HCT116 (cell line): ENCODE results near the gene FAM171A1.

Experiments
- EGR1 ChIP-seq: IDR thresholded peaks from 2 replicates; pipeline ENCODE4 v1.6.1; 2012; ENCODE audit warnings: low read depth
- EZH2 ChIP-seq: fragments of 200-600 bp; sonication (generic); IDR thresholded peaks from 2 replicates; pipeline ENCODE4 v1.6.1; 2017; ENCODE audit warnings: antibody characterized with exemption, mixed run types
- EZH2phosphoT487 ChIP-seq: fragments of 200-600 bp; IDR thresholded peaks from 2 replicates; pipeline ENCODE4 v1.6.1; 2018; ENCODE audit warnings: antibody characterized with exemption, borderline replicate concordance
- JUND ChIP-seq: IDR thresholded peaks from 2 replicates; pipeline ENCODE4 v1.6.1; 2012
- POLR2A ChIP-seq: IDR thresholded peaks from 2 replicates; pipeline ENCODE4 v1.7.0; 2011; ENCODE audit warnings: borderline replicate concordance; ENCODE audit not compliant: insufficient read depth, insufficient read length; ENCODE audit errors: extremely low read depth
- POLR2AphosphoS5 ChIP-seq: IDR thresholded peaks from 2 replicates; pipeline ENCODE4 v1.6.1; 2011; ENCODE audit warnings: mild to moderate bottlenecking, low read depth, low read length, moderate library complexity
- RAD21 ChIP-seq: IDR thresholded peaks from 2 replicates; pipeline ENCODE4 v1.6.1; 2012; ENCODE audit warnings: low read depth, mild to moderate bottlenecking
- SRF ChIP-seq: IDR thresholded peaks from 2 replicates; pipeline ENCODE4 v1.6.1; 2012; ENCODE audit warnings: low read depth
- YY1 ChIP-seq: IDR thresholded peaks from 2 replicates; pipeline ENCODE4 v1.6.1; 2011; ENCODE audit warnings: low read length, low read depth, moderate library complexity, mild to moderate bottlenecking; ENCODE audit not compliant: insufficient replicate concordance; ENCODE audit errors: extremely low read depth
- ZFX ChIP-seq: fragments of 450-650 bp; IDR thresholded peaks from 2 replicates; pipeline ENCODE4 v1.6.1; 2017
- ZNF274 ChIP-seq: fragments of 200-500 bp; sonication (Bioruptor generic); IDR thresholded peaks from 2 replicates; pipeline ENCODE4 v1.6.1; 2014; ENCODE audit warnings: mild to moderate bottlenecking, low read depth, low read length, inconsistent platforms
- TF ChIP-seq, protein P1 (sequence below): IDR thresholded peaks from 2 replicates; pipeline ENCODE4 v1.6.1; 2012; ENCODE audit warnings: low read depth
- TF ChIP-seq, protein P2 (sequence below), 3 experiments: fragments of 200-600 bp in 1 of 3; sonication (generic) in 1 of 3; IDR thresholded peaks in 2 of 3; conservative IDR thresholded peaks in 1 of 3; 2 replicates each; pipeline ENCODE4 v1.5.1; 2012 to 2017; ENCODE audit warnings: low read depth in 2 of 3, low read length in 2 of 3, antibody characterized with exemption in 1 of 3, borderline replicate concordance in 1 of 3, control low read depth in 1 of 3, mild to moderate bottlenecking in 1 of 3, mixed read lengths in 1 of 3, mixed run types in 1 of 3, moderate library complexity in 1 of 3; ENCODE audit not compliant: insufficient read depth in 1 of 3

DNA sequence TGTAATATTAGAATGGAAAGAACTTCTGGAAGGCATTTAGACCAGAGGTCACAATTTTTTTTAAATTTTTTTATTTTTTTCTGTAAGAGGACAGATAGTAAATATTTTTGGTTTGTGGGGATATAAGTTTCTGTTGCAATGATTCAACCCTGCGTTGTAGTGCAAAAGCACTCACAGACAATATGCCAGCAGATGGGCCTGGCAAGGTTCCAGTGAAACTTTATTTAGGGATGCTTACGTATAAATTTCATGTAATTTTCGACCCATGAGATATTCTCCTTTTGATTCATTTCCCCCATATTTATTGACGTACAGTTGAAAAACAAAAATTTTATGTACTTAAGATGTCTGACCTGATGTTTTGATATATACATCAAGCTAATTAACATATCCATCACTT, 129.8 kb downstream of the FAM171A1 start:
- TF ChIP-seq POLR2A (no peak), EZH2 (no peak), ZNF274 (no peak), ZFX (no peak), SRF (no peak), EGR1 (no peak), POLR2AphosphoS5 (no peak), YY1 (no peak), RAD21 (no peak), EZH2phosphoT487 (no peak), JUND (no peak)
- TF ChIP-seq, protein P1, sequence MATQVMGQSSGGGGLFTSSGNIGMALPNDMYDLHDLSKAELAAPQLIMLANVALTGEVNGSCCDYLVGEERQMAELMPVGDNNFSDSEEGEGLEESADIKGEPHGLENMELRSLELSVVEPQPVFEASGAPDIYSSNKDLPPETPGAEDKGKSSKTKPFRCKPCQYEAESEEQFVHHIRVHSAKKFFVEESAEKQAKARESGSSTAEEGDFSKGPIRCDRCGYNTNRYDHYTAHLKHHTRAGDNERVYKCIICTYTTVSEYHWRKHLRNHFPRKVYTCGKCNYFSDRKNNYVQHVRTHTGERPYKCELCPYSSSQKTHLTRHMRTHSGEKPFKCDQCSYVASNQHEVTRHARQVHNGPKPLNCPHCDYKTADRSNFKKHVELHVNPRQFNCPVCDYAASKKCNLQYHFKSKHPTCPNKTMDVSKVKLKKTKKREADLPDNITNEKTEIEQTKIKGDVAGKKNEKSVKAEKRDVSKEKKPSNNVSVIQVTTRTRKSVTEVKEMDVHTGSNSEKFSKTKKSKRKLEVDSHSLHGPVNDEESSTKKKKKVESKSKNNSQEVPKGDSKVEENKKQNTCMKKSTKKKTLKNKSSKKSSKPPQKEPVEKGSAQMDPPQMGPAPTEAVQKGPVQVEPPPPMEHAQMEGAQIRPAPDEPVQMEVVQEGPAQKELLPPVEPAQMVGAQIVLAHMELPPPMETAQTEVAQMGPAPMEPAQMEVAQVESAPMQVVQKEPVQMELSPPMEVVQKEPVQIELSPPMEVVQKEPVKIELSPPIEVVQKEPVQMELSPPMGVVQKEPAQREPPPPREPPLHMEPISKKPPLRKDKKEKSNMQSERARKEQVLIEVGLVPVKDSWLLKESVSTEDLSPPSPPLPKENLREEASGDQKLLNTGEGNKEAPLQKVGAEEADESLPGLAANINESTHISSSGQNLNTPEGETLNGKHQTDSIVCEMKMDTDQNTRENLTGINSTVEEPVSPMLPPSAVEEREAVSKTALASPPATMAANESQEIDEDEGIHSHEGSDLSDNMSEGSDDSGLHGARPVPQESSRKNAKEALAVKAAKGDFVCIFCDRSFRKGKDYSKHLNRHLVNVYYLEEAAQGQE: no peak
- TF ChIP-seq, protein P2, sequence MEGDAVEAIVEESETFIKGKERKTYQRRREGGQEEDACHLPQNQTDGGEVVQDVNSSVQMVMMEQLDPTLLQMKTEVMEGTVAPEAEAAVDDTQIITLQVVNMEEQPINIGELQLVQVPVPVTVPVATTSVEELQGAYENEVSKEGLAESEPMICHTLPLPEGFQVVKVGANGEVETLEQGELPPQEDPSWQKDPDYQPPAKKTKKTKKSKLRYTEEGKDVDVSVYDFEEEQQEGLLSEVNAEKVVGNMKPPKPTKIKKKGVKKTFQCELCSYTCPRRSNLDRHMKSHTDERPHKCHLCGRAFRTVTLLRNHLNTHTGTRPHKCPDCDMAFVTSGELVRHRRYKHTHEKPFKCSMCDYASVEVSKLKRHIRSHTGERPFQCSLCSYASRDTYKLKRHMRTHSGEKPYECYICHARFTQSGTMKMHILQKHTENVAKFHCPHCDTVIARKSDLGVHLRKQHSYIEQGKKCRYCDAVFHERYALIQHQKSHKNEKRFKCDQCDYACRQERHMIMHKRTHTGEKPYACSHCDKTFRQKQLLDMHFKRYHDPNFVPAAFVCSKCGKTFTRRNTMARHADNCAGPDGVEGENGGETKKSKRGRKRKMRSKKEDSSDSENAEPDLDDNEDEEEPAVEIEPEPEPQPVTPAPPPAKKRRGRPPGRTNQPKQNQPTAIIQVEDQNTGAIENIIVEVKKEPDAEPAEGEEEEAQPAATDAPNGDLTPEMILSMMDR (IDR thresholded peaks at IDR 0.05 in 2 of 3, conservative IDR thresholded peaks at IDR 0.05 in 1 of 3; ENCODE audit: borderline replicate concordance in 1 of 3, insufficient read depth in 1 of 3, low read depth in 2 of 3, low read length in 2 of 3): no peak
